Suppressor macrophage (primary cell): ENCODE data around the gene TFCP2L1.
"Not testable (repeated sequence)": the region's sequence is repeated elsewhere in the genome, so short reads cannot be mapped to it uniquely, and the experiment has no call there.

Experiments used
- DNase-seq, 4 experiments: peaks; one replicate each; pipeline ENCODE4 v3.0.0-alpha.2; 2020 to 2022

The TFCP2L1 gene

GRCh38 chr2:121242175-121242875 lies 42.7 kb downstream of the TFCP2L1 start:
- DNase-seq, result no peak

GRCh38 chr2:121241466-121241865 lies 43.5 kb downstream of the TFCP2L1 start:
- DNase-seq, result peak in 2 of 4 experiments; percentile 6 to 13

- DNase-seq, result no peak
These were observed 44.6 kb downstream of the TFCP2L1 start for GRCh38 chr2:121240436-121240835.

- DNase-seq, result no peak
These were observed 45.0 kb downstream of the TFCP2L1 start for GRCh38 chr2:121239969-121240368.

GRCh38 chr2:121239471-121239870 lies 45.5 kb downstream of the TFCP2L1 start:
- DNase-seq, result no peak

- no peak for DNase-seq
These were observed 46.2 kb downstream of the TFCP2L1 start for GRCh38 chr2:121238828-121239227.

GRCh38 chr2:121237980-121238665 lies 46.9 kb downstream of the TFCP2L1 start:
- DNase-seq, result no peak

GRCh38 chr2:121237336-121237979 lies 47.5 kb downstream of the TFCP2L1 start:
- DNase-seq, result no peak

GRCh38 chr2:121236650-121237180 lies 48.3 kb downstream of the TFCP2L1 start:
- no peak for DNase-seq

- DNase-seq, result no peak
These were observed 48.8 kb downstream of the TFCP2L1 start for GRCh38 chr2:121236101-121236640.

- peak in 3 of 4 experiments; percentile 17 to 26 (median 21) for DNase-seq
These were observed 49.5 kb downstream of the TFCP2L1 start for GRCh38 chr2:121235542-121235941.

- DNase-seq, result no peak
These were observed 50.2 kb downstream of the TFCP2L1 start for GRCh38 chr2:121234791-121235190.

- DNase-seq, result no peak
These were observed 50.9 kb downstream of the TFCP2L1 start for GRCh38 chr2:121234144-121234543.

GRCh38 chr2:121233486-121234110 lies 51.4 kb downstream of the TFCP2L1 start:
- no peak for DNase-seq

GRCh38 chr2:121232626-121233265 lies 52.3 kb downstream of the TFCP2L1 start:
- peak; percentile 30 to 68 (median 61) for DNase-seq

GRCh38 chr2:121231385-121232000 lies 53.5 kb downstream of the TFCP2L1 start:
- no peak for DNase-seq

GRCh38 chr2:121228521-121228920 lies 56.5 kb downstream of the TFCP2L1 start:
- no peak for DNase-seq

GRCh38 chr2:121227381-121228144 lies 57.4 kb downstream of the TFCP2L1 start:
- not testable (repeated sequence) for DNase-seq

GRCh38 chr2:121225681-121226080 lies 59.3 kb downstream of the TFCP2L1 start:
- DNase-seq, result not testable (repeated sequence)

- DNase-seq, result no peak
These were observed 64.0 kb downstream of the TFCP2L1 start for GRCh38 chr2:121220995-121221394.

GRCh38 chr2:121219866-121220265 lies 65.1 kb downstream of the TFCP2L1 start:
- DNase-seq, result no peak
